Astrocyte of the spinal cord (primary cell): ENCODE results near the gene HTRA1.

Experiments
- DNase-seq: peaks from one replicate; pipeline ENCODE4 v3.0.0; 2011; ENCODE audit warnings: low read depth, low spot score
- H3K4me3 ChIP-seq: 2 replicates; pipeline ENCODE4 v1.5.1; 2011; ENCODE audit warnings: low read depth, mild to moderate bottlenecking, low read length, moderate library complexity
- in situ Hi-C: cut with HindIII; loops from 2 replicates; pipeline ENCODE4 v1.10.0; 2017; ENCODE audit warnings: low sequenced_read_pairs
- TF ChIP-seq, protein P1 (sequence below): IDR thresholded peaks from 2 replicates; pipeline ENCODE4 v1.5.1; 2012; ENCODE audit warnings: low read depth, mild to moderate bottlenecking, low read length, inconsistent platforms

HTRA1 gene

DNA sequence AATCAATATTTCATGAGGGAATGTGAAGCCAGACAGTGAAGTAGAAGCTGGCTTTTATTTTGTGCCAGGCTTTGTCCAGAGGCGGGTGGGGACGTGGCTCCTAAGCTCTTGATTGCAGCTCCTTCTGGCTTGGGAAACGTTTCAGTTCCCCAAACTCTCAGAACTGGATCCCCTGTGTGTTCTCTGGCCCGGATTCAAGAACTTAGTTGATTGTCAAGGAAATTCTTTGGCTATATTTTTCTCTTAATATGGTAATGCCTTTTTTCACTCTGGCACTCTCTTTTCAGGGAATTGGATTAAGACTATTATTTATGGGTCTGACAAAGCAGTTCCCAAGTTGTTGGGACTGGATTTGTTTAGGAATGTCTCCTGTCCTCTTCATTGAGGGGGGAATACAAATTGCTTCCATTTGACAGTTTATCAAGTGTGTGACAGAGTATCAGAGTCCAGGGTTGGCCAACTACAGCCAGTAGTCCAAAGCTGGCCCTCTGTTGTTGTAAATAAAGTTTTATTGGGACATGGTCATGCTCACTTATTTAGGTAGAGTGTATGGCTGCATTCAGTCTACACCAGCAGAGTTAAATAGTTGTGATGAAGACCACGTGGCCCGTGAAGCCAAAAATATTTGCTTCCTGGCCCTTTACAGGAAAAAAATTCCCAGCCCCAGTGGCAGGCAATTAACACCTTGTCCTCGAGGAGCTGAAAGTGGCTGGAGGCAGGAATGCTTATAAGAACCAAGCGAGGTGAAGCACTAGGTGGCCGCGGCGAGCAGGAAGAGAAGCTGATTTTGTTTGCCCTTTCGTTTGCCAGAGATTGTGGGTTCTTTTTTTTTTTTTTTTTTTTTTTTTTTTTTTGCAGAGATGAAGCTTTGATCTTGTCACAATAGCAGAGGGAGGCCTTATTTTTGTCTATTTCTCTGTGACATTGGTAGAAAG is 34.3 kb downstream of the HTRA1 start:
- peak; percentile 62 for DNase-seq
- H3K4me3 ChIP-seq, result no peak overlapping the region
- TF ChIP-seq, protein P1, sequence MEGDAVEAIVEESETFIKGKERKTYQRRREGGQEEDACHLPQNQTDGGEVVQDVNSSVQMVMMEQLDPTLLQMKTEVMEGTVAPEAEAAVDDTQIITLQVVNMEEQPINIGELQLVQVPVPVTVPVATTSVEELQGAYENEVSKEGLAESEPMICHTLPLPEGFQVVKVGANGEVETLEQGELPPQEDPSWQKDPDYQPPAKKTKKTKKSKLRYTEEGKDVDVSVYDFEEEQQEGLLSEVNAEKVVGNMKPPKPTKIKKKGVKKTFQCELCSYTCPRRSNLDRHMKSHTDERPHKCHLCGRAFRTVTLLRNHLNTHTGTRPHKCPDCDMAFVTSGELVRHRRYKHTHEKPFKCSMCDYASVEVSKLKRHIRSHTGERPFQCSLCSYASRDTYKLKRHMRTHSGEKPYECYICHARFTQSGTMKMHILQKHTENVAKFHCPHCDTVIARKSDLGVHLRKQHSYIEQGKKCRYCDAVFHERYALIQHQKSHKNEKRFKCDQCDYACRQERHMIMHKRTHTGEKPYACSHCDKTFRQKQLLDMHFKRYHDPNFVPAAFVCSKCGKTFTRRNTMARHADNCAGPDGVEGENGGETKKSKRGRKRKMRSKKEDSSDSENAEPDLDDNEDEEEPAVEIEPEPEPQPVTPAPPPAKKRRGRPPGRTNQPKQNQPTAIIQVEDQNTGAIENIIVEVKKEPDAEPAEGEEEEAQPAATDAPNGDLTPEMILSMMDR, result no peak
- in situ Hi-C loops, result no loop called here

DNA sequence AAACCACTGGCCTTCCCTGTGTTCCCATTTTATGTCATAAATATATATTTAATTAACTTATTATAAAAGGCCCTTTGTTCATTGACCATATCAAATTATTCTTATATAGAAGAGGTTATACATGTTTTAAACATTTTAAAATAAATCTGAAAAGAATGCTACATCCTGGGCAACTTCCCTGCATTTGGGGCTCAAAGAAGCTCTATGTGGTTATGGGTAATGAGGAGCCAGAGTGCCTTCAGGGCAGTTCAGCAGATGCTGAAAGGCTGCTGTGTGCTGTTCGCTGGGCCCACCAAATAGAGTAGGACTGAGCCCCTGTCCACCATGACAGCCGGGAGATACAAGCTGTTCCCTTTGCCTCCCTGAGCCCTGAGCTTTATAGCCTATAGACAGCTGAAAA is 35.9 kb downstream of the HTRA1 start:
- TF ChIP-seq, protein P1, result no peak
- in situ Hi-C loops, result no loop called here
- DNase-seq, result no peak
- no peak overlapping the region for H3K4me3 ChIP-seq

DNA sequence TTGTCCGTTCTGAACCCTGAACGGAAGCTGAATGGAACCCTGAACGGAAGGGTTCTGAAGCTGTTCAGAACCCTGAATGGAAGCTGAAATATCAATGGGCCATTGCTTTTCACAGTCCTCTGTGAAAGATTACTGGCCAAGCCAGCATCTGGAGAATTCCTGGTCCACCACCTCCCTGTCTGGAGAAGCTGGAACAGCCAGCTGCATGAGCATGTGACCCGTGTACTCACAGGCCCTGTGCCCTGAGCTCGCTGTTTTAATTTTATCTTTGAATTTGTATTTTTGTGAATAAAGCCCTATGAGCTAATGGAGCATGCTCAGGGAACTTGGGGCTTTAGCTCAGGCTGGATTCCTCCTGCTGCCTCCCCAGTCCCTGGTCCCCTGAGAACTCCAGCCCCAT is 37.2 kb downstream of the HTRA1 start:
- DNase-seq, result no peak
- in situ Hi-C loops, result no loop called here
- TF ChIP-seq, protein P1, result no peak
- H3K4me3 ChIP-seq, result no peak overlapping the region

DNA sequence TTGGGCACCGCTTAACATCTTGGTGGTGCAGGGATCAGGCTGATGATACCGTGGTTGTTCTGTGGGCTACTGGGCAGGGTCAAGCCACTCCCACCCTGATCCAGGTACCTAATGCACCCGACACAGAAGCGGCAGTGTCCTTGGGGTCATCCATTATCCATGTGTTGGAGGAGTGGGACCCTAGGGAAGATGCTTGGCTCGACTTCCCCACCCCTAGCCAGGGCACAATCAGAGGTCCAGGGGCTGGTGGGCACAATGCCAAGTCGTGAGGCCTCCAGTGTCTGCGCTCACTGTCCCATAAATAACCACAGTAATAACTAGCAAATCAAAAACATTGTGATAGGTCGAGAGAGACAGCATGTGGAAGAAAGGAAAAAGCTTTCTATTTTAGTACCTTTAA is 37.7 kb downstream of the HTRA1 start:
- in situ Hi-C loops, result no loop called here
- H3K4me3 ChIP-seq, result no peak overlapping the region
- TF ChIP-seq, protein P1, result no peak
- no peak for DNase-seq

DNA sequence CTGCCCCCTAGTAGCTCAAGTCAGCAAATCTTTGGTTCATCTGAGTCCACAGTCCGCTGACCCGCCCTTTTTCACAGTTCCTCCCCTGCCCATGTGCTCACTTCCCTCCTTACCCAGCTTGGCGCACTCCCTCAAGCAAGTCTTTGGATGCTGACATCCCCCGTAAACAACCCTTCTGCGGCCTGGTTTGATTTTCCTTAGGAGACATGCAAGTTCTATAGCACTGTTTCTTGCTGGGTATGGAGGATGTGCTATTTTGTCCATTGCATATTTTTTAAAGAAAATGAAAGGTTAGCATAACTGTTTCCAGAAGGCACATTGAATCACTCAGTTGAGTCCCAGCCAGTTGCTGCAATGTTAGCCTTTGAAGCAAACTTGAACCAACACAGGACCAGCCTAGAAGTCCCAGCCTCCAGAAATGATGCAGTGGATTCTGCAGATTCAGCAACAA is 38.2 kb downstream of the HTRA1 start:
- peak; percentile 73 for DNase-seq
- TF ChIP-seq, protein P1, result no peak
- in situ Hi-C loops, result no loop called here
- no peak overlapping the region for H3K4me3 ChIP-seq

DNA sequence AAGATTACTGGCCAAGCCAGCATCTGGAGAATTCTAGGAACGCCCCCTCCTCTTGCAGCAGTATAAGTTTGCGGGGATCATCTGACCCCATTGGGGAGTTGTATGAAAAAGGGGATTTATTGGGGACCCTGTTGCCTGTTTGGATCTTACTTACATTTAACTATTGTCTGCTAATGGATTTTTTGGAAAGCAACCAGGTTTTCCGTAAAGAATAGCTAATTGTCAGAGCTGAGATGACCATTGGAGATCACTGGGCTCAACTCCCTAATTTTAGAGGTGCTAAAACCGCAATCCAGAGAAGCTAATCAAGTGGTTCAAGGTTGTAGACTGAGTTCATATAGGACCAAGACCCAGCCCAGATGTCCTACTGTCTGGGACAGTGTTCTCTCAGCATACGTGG is 38.8 kb downstream of the HTRA1 start:
- in situ Hi-C loops, result no loop called here
- TF ChIP-seq, protein P1, result no peak
- H3K4me3 ChIP-seq, result no peak overlapping the region
- no peak for DNase-seq
